CD4-positive, alpha-beta T cell treated with Interleukin-12 subunit alpha and Interleukin-12 subunit beta, for 1 hour (primary cell): ENCODE data around the gene PNLDC1.
"Not testable (repeated sequence)": the region's sequence is repeated elsewhere in the genome, so short reads cannot be mapped to it uniquely, and the experiment has no call there.

Source experiments
- DNase-seq: peaks from one replicate; pipeline ENCODE4 v3.0.0-alpha.2; 2020

PNLDC1 gene

DNA sequence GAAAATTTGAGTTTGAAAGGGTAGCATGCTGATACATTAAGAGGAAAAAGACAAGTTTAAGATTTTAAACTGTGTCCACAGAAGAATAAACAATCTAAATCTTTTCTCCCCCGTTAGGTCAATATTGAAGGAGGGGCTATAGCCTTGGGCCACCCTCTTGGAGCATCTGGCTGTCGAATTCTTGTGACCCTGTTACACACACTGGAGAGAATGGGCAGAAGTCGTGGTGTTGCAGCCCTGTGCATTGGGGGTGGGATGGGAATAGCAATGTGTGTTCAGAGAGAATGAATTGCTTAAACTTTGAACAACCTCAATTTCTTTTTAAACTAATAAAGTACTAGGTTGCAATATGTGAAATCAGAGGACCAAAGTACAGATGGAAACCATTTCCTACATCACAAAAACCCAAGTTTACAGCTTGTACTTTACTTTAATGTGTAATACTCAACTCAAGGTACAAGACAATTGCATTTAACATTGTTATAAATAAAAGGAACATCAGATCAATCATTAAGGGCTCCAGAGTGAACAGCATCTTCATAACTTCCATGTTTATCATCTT lies 21.5 kb upstream of the PNLDC1 start:
- DNase-seq: no peak

DNA sequence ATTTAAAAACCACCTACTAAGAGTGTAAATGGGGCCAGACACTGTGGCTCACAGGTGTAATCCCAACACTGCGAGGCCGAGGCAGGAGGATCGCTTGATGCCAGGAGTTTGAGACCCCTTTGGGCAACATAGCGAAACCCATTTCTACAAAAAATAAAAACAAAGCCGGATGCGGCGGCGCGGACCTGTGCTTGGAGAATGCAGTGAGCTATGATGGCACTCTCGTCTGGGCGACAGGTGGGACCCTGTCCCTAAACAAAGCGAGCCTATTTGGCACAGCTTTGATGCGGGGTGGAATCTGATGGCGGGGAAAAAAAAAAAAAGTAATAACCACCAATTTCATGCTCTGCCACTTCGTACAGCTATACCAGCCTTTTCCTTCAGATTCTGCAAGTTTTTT lies 11.8 kb upstream of the PNLDC1 start:
- peak; percentile 19 for DNase-seq

DNA sequence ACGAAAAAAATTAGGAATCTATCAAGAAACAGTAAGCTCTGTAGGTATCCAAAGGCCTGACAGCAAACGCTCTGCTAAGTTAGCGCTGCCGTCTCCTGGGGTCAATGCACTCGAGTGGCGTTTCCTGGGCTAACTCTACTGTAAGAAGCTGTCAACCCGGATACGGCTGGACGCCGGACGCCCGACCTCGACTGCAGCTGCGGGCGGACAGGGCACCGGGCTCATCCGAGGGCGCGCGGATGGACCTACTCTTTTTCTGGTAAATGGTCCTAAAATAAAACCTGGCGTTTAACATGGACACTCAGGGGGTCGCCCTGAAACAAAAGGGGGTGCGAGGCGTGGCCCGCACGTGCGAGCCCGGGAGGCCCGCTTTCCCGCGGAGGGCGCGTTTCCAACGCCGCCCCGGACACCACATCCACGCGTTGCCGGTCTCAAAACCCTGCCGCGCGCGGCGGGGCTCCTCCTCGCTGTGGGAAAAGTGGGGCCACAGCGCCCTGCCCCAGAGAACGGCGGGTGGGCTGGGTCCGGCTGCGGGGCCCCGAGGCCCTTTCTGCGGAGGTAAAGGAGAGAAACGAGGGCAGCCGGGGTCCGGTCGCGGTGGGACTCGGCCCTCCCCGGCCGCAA lies 11.2 kb upstream of the PNLDC1 start:
- peak; percentile 29 for DNase-seq

DNA sequence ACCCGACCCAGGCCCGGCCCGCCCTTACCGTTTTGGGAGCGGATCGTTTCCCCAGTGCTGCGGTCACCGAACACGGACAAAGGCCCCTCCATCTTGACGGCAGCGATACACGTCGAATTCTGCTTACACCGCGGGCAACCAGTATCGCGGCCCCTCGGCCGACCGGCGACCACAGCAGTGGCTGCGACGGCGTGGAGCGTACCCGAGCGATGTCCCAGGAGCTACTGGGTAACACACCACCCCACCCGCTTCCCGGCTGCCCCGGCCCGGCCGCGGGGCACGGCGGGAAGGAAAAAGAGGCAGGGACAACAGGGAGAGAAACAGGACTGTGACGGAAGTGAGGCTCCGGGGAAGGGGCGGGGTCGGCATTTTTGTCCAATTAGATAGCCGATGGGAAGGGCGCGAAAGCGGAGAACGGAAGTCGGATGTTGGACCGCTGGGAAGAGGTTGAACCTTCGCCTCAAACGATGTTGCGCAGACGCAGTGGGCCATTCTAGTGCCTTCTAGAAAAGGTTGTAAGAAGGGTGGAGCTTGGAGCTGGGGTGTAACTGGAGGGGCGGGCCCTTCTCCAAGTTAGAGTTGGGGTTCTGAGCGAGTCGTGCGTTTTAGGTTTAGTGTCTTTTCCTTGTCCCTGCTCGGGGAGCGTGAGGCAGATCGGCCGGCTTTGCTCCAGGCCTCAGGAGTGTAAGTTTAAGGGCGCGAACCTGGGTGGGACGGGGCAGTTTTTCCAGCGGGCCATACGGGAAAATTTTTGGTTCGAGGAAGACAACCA lies 10.5 kb upstream of the PNLDC1 start, which contains the start of gene TCP1:
TCP1 (minus strand) TSS at position 226 of the 772 bp plus-strand sequence; CDS start at position 92, 134 bp downstream.
- DNase-seq: peak; percentile 99

DNA sequence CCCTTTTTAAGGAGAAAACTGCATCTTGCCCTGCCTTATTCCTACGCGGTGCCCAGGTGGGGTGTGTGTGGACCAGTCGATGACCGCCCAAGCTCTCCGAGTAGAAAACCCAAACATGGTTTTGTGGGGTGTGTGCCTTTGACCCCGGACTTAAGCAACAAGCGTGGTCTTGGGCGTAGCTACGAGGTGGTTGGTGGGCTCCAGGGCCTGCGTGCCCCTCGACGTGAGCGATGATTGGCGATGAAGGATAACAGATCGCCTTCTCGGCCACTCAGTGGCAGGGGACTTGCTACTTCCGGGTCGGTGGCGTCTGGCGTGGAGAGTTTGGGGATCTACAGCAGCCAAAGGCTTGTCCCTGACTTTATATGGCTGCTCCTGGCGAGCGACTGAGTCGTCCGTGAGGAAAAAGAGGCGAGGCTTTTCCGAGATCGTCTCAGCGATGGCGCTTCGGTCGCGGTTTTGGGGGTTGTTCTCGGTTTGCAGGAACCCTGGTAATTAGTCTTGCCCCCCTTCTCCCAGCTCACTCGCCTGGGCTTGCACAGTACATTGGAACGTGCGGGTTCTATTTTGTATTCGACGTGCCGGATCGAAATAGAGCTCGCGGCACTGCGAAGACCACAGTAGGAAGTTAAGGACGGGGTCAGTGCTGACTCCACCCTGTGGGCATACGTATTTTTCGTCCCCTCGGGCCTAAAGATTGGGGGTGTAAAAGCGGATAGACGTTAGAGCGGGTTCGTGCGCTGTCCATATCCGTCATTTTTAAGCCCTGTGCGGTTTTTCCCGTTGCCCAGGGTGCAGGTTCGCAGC lies 9.7 kb upstream of the PNLDC1 start, which contains the start of gene MRPL18:
MRPL18 (plus strand) TSS at position 319 of the 807 bp plus-strand sequence; CDS start at position 440, 121 bp downstream.
- DNase-seq: peak; percentile 90

DNA sequence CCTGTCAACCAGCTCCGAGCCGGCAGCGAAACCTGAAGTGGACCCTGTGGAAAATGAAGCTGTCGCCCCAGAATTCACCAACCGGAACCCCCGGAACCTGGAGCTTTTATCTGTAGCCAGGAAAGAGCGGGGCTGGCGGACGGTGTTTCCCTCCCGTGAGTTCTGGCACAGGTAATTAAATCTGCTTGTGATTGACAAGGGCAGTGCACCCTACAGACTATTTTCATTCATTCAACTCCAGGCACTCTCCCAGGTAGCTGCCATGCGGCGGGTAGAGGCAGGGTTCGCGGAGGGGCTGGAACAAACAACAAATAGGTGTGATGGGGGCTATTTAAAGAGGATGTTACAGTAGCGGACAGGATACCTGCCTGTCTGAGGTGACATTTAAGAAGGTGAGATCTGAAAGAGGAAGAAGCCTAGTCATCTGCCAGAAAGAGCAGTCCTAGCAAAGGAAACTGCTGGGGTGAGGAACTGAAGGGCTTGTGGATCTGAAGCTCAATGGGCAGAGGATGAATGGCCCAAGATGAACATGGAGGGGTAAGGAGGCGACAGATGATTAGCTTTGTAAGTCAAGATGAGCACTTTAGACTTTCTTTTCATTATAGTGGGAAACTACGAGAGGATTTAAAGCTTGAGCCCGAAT lies 9.0 kb upstream of the PNLDC1 start:
- DNase-seq: no peak

DNA sequence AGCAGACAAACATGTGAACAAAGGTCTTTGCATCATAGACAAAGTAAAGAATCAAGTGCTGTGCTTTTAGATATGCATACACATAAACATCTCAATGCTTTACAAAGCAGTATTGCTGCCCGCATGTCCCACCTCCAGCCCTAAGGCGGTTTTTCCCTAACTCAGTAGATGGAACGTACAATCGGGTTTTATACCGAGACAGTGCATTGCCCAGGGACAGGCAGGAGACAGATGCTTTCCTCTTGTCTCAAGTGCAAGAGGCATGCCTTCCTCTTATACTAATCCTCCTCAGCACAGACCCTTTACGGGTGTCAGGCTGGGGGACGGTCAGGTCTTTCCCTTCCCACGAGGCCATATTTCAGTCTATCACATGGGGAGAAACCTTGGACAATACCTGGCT lies 5.1 kb upstream of the PNLDC1 start:
- DNase-seq: not testable (repeated sequence)

DNA sequence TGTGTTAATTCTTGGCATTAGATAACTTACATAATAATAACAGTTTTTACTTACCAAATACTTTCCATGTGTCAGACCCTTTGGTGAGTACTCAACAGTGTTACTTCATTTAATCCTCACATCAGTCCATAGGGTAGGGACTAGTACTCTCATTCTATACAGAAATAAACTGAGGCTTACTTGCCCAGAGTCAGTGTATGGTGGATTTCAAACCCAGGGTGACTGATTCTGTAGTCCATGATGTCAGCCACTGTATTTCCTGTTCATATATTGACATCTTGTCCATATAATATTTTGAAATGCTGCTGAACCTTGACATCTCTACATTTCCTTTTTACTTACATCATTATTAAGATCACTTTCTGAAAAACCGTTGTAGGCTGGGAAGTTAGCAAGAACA lies 2.5 kb upstream of the PNLDC1 start:
- no peak for DNase-seq

DNA sequence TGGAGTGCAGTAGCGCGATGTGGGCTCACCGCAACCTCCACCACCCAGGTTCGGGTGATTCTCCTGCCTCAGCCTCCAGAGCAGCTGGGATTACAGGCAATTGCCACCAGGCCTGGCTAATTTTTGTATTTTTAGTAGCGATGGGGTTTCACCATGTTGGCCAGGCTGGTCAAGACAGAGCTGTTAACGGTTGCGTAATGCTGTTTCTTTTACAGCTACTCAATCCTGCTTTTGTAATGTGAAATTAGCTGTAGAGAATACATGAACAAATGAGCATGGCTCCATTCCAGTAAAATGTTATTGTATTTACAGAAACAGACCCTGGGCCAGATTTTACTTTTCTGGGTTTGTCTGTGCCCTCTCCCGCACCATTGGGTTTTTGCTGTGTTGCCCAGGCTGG lies 1.9 kb downstream of the PNLDC1 start:
- DNase-seq: no peak

DNA sequence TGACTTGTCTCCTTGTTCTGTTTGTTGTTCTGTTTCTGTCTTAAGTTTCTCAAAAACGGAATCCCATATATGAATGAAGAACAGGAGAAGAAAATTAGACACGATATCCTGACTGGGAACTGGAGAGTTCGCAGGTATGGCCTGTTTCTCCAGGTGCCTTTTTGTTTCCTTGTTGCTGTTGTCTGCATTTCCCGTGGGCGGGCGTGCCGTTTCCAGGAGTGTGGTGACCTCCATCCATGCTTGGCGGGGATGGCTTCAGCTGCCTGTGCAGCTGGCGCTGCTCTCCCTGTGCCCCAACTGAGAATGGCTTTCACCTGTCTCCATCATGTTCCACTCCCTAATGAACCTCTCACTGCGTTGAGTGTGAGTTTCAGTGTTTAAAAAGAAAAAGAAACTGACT lies 4.4 kb downstream of the PNLDC1 start:
- DNase-seq: no peak

DNA sequence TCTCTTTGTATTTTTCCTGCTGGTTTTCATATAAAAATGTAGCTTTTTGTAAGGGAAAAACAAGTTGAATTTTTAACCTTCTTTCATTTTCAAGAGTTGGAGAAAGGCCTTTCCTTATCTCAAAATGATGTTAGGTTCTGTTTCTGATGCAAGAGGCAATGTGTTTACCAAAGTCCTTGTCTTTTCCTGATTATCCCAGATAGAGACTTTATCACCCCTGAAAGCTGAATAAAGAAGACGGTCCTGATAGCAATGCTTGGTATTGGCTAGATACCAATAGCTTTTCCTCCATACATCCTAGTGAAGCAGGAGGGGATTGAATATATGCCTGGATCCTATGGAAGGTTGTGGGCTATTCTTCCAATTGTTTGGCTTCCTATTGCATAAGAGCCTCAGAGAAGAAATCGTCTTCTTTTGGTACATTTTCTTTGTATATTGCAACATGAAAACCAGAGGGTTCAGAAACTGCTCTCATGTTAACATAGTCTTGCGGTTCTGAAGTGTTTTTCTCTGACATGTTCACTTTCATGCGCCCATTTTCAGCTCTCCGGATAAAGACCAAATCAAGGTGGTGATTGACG lies 5.5 kb downstream of the PNLDC1 start:
- no peak for DNase-seq

DNA sequence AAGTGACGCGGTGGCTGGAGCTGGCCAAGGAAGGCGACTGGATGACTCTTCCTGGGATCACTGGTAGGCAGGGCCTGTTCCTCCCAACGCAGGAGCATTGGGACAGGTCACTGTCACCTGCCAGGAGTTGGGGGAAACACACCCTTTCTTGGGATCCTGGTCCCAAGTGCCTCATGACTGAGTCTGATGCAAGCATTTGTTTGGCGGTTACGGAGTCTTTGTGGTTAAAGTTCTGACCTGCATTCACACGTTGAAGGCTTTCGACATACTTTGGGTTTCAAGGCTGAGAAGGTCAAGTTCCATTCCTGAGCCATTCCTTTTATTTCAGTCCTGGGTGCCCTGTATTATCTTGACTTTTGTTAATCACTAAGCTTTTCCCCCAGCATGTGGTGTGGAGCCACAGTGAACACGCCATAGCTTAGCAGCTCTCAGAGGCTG lies 6.0 kb downstream of the PNLDC1 start:
- no peak for DNase-seq

DNA sequence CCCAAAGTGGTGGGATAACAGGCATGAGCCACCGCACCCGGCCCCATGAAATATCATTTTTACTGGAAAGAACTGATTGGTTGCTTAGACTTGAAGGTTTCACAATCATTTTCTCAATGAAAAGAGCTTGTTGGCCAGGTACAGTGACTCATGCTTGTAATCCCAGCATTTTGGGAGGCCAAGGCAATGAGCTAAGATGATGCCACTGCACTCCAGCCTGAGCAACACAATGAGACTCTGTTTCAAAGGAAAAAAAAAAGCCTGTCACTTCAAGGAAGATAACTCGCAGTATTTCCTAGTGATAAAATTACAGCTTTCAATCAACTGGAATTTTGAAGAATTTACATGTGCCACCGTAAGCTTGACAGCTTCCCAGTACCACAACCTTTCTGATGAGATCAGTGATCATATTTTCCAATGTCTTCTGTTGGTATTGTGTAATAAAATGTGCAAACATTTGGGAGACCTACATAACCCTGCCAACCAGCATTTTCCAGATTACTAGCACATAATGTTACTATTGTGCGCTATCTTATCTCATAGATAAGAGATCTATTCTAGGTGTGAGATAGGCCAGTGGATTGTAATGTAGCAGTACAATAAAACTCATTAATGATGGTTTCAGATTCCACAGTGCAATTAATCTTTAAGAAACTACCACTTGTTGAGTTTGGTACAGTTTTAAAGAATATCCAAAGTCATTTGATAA lies 7.2 kb downstream of the PNLDC1 start:
- DNase-seq: no peak

DNA sequence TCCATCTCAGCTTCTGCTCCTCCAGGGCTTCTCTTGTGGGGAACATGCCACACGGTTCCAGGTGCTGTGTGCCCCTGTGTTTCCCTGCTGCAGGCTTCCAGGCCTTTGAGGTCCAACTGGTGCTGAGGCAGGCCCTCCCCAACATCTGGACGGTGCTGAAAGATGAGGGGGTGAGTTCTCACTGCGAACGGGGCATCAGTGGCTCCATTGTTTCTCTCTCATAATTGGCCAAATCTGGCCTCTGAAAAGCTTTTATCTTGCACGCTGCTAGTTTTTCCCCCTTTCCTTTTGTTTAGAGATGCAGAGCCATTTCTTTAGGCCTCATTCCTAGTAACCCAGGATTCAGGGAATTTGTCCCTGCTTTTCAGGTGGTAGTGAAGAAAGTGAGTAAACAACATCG lies 8.6 kb downstream of the PNLDC1 start:
- no peak for DNase-seq

DNA sequence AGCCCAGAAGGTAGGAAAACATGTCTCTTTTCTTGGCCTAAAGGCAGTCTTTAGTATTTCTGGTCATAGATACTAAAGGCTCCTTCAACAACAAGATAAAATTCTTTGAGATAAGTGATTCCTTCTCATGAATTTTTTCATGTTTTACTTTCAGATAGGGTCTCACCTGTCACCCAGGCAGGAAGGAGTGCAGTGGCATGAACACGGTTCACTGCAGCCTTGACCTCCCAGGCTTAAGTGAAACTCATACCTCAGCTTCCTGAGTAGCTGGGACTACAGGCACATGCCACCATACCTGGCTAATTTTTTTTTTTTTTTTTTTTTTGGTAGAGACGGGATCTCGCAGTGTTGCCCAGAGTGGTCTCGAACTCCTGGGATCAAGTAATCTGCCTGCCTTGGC lies 9.1 kb downstream of the PNLDC1 start:
- DNase-seq: no peak

DNA sequence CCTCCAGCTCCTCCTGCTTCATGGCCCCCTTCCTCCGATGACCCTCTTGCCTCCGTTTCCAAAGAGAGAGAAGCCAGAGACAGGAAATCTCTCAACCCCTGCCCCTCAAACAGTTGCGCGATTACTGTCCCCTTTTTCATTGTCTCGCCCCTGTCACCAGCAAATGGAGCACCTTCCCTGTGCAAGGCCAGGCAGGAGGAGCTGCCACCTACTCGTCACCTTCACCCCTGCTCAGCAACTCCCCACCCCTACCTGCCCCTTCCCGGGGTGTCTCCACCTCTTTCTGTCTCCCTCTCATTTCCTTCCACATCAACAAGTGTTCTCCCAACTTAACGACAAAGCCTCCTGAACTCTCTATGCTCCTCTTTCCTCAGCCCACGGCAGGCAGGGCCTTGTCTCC lies 13.7 kb downstream of the PNLDC1 start:
- no peak for DNase-seq

DNA sequence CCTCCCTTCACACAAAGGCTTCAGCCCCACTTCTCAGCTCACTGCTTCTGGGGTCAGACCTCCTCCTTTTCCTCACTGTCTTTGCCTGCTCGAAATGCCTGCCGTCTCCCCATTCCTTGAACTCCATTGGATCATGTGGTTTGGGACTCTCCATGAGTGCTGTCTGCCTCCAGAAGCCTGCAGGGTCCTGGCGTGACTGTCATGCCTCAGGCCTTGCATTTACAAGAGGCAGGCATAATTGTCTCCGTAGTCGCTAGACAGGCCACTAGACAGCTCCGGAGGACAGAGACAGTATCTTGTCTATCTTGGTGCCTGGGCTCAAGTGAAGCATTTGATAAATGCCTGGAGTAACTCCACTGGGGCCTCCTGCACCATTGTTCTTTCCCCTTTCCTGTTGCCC lies 15.3 kb downstream of the PNLDC1 start:
- no peak for DNase-seq

DNA sequence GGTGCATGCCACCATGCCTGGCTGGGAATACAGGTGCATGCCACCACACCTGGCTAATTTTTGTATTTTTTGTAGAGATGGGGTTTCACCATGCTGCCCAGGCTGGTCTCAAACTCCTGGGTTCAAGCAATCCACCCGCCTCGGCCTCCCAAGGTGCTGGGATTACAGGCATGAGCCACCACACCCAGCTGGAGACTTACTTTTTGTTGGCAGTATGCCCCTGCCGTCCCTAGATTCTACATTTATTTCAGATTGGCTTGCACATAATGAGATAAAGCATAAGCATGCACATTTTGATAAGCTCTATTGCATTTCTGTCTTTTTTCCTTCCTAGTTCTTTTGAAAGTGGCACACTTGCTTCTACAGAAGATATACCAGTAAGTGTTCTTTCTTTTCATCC lies 16.7 kb downstream of the PNLDC1 start:
- not testable (repeated sequence) for DNase-seq

DNA sequence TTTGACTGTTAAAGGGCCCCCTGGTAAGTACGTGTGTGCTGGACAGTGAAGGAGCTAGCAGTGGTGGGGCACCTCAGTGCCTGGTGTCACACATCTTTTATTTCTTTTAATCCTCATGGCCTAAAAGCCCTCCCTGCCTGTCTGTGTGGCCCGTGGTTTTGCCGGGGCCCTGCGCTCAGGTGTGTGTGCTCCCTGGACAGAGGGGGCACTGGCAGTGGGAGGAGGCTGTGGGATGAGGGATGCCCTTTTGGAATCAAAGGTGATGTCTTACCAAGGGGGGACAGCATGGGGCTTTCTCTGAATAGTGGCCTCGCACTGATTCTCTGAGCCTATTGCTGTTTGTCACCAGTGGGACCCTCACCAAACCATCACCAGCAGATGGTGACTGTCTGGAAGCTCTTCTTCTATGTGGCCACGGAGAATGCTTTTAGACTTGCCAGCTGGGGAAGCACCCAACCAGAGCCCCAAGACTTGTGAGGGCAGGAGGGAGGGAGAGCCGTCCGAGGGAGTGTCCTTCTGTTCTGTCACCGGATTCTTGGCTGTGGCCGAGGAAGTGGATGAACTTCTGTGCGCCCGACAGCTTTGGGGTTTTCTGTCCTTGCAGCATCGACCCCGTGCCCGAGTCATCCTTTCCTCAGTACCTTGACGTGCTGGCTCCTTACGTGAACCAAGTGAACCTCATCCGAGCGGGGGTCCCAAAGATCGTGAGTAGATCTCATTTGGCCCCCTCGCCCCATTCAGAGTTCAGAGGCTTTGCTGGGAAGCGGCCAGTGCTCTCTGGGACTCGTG lies 18.1 kb downstream of the PNLDC1 start:
- no peak for DNase-seq

DNA sequence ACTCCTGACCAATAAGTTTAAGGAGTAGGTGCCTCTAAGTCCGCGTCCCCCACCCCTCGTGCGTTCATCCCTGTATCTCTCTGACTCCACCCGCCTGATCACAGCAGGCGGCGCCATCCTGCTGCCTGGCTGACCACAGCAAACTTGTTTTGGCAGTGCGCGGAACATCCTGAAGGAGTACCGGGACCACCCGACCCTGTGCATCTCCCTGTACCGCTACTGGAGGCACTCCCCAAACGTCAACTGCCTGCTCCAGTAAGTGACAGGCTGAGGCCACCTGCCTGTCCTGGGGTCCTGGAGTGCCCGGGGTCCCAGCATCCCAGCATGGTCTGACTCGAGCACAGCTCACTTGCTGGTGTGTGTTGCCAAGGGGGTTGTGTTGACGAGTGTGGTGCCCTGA lies 19.0 kb downstream of the PNLDC1 start:
- no peak for DNase-seq
